ENCODE measurements around the gene ZFAND3. TPM values are rescaled to one million over a fixed set of nuclear protein-coding genes. Genes with fewer than 3 reads are reported as not detected.

Gene ZFAND3
- total and polyA plus RNA-seq, 2 of the 4 experiments (the other 2 are of a cell fraction): 10.9 to 26.7 TPM

DNA sequence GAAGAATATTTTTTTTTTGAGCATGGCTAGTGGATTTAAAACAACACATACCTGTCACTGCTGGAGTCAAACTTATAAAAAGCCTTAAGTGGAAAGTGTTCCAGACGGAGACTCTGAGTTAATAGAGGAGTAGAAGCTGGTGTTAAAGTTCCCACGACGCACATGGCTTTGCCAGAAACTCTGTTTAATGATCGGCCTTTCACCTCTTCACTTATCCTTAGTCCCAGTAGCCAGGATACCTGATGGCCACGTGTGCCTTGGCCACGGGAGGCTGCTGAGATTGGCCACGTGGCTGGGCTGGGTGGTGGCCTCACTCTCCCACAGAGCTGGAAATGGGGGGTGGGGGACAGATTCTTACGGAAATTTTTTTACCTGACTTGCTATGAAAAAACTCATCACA is 333.1 kb downstream of the ZFAND3 start:
- no peak overlapping the region for H2BK15ac ChIP-seq (ENCODE audit: low read depth, low read length)
- H3K4me3 ChIP-seq (ENCODE audit: insufficient read depth, low read depth, low read length): no peak overlapping the region
- TF ChIP-seq NFE2L2 (IDR thresholded peaks at IDR 0.05; ENCODE audit: low read depth, low read length) (no peak), CEBPB (IDR thresholded peaks at IDR 0.05; ENCODE audit: low read depth, low read length) (no peak), RAD21 (IDR thresholded peaks at IDR 0.05; ENCODE audit: low read length) (no peak), FOS (IDR thresholded peaks at IDR 0.05; ENCODE audit: low read depth, low read length) (no peak), CTCF (conservative IDR thresholded peaks at IDR 0.05; ENCODE audit: low read depth, low read length) (no peak)
- peaks cover 60% of the 10 kb centered on the region for H4K20me1 ChIP-seq (ENCODE audit: insufficient read depth, low read length)
- no peaks in the 10 kb centered on the region for H3K27me3 ChIP-seq (ENCODE audit: control insufficient read depth, insufficient read depth, low read length)
- dilution Hi-C loops (cut with HindIII; ENCODE audit: low sequenced_read_pairs, unreplicated experiment): no loop called here
- H3K18ac ChIP-seq (ENCODE audit: low read depth, low read length): no peak overlapping the region
- intact Hi-C loops (cut with micrococcal nuclease): loop anchor here (10.0 kb wide), 1 partner anchor 448 kb away; no protein-coding TSS in a partner anchor
- no peak overlapping the region for H4K5ac ChIP-seq (ENCODE audit: low read depth, low read length)
- CTCF ChIA-PET: no interaction called here
- H2AK9ac ChIP-seq (replicated peaks; ENCODE audit: low read depth, low read length, poor library complexity): no peak overlapping the region
- H3K79me1 ChIP-seq (ENCODE audit: low read depth in 1 of 2, low read length in 2 of 2): peaks cover 29 to 86% of the 10 kb centered on the region in 2 experiments
- peaks cover 14% of the 10 kb centered on the region for H3K36me3 ChIP-seq (ENCODE audit: control insufficient read depth, insufficient read depth, low read length)
- no peak overlapping the region for H2BK20ac ChIP-seq (ENCODE audit: low read depth, low read length)
- H3K14ac ChIP-seq (replicated peaks; ENCODE audit: low read depth, low read length): no peak overlapping the region
- H4K8ac ChIP-seq (ENCODE audit: low read depth in 2 of 2, low read length in 2 of 2): no peak overlapping the region
- H3K9me1 ChIP-seq (ENCODE audit: insufficient read depth, low read length): peaks cover 20% of the 10 kb centered on the region
- in situ Hi-C loops (cut with MboI; ENCODE audit: low sequenced_read_pairs): no loop called here
- H3K27ac ChIP-seq (ENCODE audit: insufficient read depth, low read length): no peak overlapping the region
- DNase-seq (no peak), ATAC-seq (ENCODE audit: low read depth) (no peak)
- no peak overlapping the region for H3K9ac ChIP-seq (ENCODE audit: low read depth, low read length)
- H2BK120ac ChIP-seq (ENCODE audit: low read depth, low read length): no peak overlapping the region
- no peak overlapping the region for H3K4ac ChIP-seq (ENCODE audit: low read depth, low read length)
- H3K9me3 ChIP-seq (ENCODE audit: control insufficient read depth, insufficient read depth, low read length): no peaks in the 10 kb centered on the region
- H2AK5ac ChIP-seq (ENCODE audit: low read depth, low read length): no peak overlapping the region
- no peak overlapping the region for H3K4me2 ChIP-seq (ENCODE audit: low read depth, low read length)
- no peak overlapping the region for H2AFZ ChIP-seq (replicated peaks; ENCODE audit: low read length, poor library complexity)
- POLR2A ChIA-PET (ENCODE audit: unreplicated experiment): no interaction called here
- H3K56ac ChIP-seq (ENCODE audit: extremely low read depth, insufficient read depth, low read length): no peak overlapping the region
- no CpG with 5 or more reads among the region's 8 CpGs for WGBS, 2 experiments (ENCODE audit: extremely low coverage in 2 of 2, insufficient read length in 1 of 2)
- H3K23ac ChIP-seq (ENCODE audit: low read depth, low read length): no peak overlapping the region
- no TSS peak for BruUV-seq (replicated peaks)
- H3K4me1 ChIP-seq (ENCODE audit: control insufficient read depth, insufficient read depth, low read length): peaks cover 27% of the 10 kb centered on the region
- no peak overlapping the region for H2BK5ac ChIP-seq (ENCODE audit: low read depth, low read length, poor library complexity, severe bottlenecking)
- H4K91ac ChIP-seq (ENCODE audit: insufficient read depth, low read depth, low read length): no peak overlapping the region

Measured in IMR-90 (cell line).